B cell (primary cell): ENCODE measurements around the gene AREG. TPM values are rescaled to one million over a fixed set of nuclear protein-coding genes. Genes with fewer than 3 reads are reported as not detected.

Experiments used
- ATAC-seq: fragments of 200-7000 bp; cut with Tn5 transposase; one replicate; pipeline ENCODE4 v1.10.0; 2021; ENCODE audit warnings: low read depth, mild to moderate bottlenecking, moderate number of reproducible peaks, moderate library complexity
- CTCF ChIA-PET: fragments of 350-600 bp; sonication (Branson Sonifier 250); formaldehyde crosslinking; loops from one replicate; lab custom pipeline; 2021; ENCODE audit warnings: antibody characterized with exemption, inconsistent platforms; lab: Charles Lee
- POLR2A ChIA-PET: fragments of 350-600 bp; sonication (Branson Sonifier 250); formaldehyde crosslinking; loops from one replicate; lab custom pipeline; 2021; ENCODE audit warnings: antibody characterized with exemption; lab: Charles Lee
- DNase-seq: peaks from one replicate; pipeline ENCODE4 v3.0.0; 2013
- H2AFZ ChIP-seq: 2 replicates; pipeline ENCODE4 v1.6.1; 2012; ENCODE audit warnings: mild to moderate bottlenecking, low read depth, low read length; ENCODE audit not compliant: insufficient read depth, poor library complexity, severe bottlenecking
- H3K27ac ChIP-seq, 2 donors: 1 replicate in 1 of 2; 2 replicates in 1 of 2; pipeline ENCODE4 v1.5.1; 2012 to 2013; ENCODE audit warnings: low read length in 2 of 2, mild to moderate bottlenecking in 2 of 2, moderate library complexity in 1 of 2
- H3K27me3 ChIP-seq, 4 experiments: fragments of 200-600 bp in 1 of 4; sonication (generic) in 1 of 4; replicated peaks in 1 of 4; 1 replicate in 2 of 4; 2 replicates in 2 of 4; pipeline versions ENCODE4 v1.6.1 to v1.7.0; 2013 to 2016; ENCODE audit warnings: low read length in 3 of 4, mild to moderate bottlenecking in 2 of 4, mixed read lengths in 1 of 4, moderate library complexity in 1 of 4; ENCODE audit not compliant: insufficient read depth in 4 of 4, control insufficient read depth in 3 of 4; ENCODE audit errors: control extremely low read depth in 1 of 4
- H3K36me3 ChIP-seq, 2 experiments: replicated peaks in 1 of 2; 1 replicate in 1 of 2; 2 replicates in 1 of 2; pipeline versions ENCODE4 v1.6.1 to v1.7.1; 2013; ENCODE audit warnings: low read length in 1 of 2; ENCODE audit not compliant: insufficient read depth in 2 of 2, control insufficient read depth in 1 of 2; ENCODE audit errors: control extremely low read depth in 1 of 2, extremely low read depth in 1 of 2
- H3K4me1 ChIP-seq, 2 donors: fragments of 200-600 bp in 1 of 2; sonication (generic) in 1 of 2; 1 replicate in 1 of 2; 2 replicates in 1 of 2; pipeline versions ENCODE4 v1.5.1 to v1.6.1; 2013 to 2017; ENCODE audit warnings: low read length in 2 of 2; ENCODE audit not compliant: control insufficient read depth in 2 of 2, insufficient read depth in 2 of 2
- H3K4me2 ChIP-seq: replicated peaks from 2 replicates; pipeline ENCODE3; 2012; ENCODE audit warnings: mild to moderate bottlenecking, low read depth, low read length; ENCODE audit not compliant: poor library complexity, severe bottlenecking
- H3K4me3 ChIP-seq, 5 experiments: fragments of 200-600 bp in 1 of 5; sonication (generic) in 1 of 5; 1 replicate in 3 of 5; 2 replicates in 2 of 5; pipeline versions ENCODE4 v1.5.1 to v1.7.0; 2011 to 2016; ENCODE audit warnings: low read length in 4 of 5, mild to moderate bottlenecking in 4 of 5, low read depth in 2 of 5, control low read depth in 1 of 5, moderate library complexity in 1 of 5; ENCODE audit not compliant: insufficient read depth in 1 of 5; ENCODE audit errors: control extremely low read depth in 1 of 5, extremely low read depth in 1 of 5
- H3K79me2 ChIP-seq: fragments of 200-600 bp; sonication (generic); one replicate; pipeline ENCODE4 v1.6.0; 2016; ENCODE audit warnings: low read length; ENCODE audit not compliant: control insufficient read depth, insufficient read depth
- H3K9ac ChIP-seq: fragments of 200-600 bp; sonication (generic); 2 replicates; pipeline ENCODE4 v1.6.1; 2017; ENCODE audit warnings: mild to moderate bottlenecking, low read length, moderate library complexity
- H3K9me3 ChIP-seq, 3 donors: one replicate each; pipeline versions ENCODE4 v1.6.1 to v1.7.1; 2013; ENCODE audit warnings: low read length in 2 of 3; ENCODE audit not compliant: control insufficient read depth in 2 of 3, insufficient read depth in 1 of 3; ENCODE audit errors: control extremely low read depth in 1 of 3
- H4K20me1 ChIP-seq: 2 replicates; pipeline ENCODE4 v1.6.0; 2012; ENCODE audit warnings: mild to moderate bottlenecking, low read length; ENCODE audit not compliant: insufficient read depth, control insufficient read depth, poor library complexity, severe bottlenecking
- H3K27ac Mint-ChIP-seq: one replicate; pipeline ENCODE4 v1.8.0; 2021; ENCODE audit warnings: mixed read lengths
- H3K27me3 Mint-ChIP-seq: one replicate; pipeline ENCODE4 v1.8.0; 2021; ENCODE audit warnings: mixed read lengths
- H3K4me1 Mint-ChIP-seq: one replicate; pipeline ENCODE4 v1.8.0; 2021; ENCODE audit warnings: mixed read lengths
- H3K4me3 Mint-ChIP-seq: one replicate; pipeline ENCODE4 v1.8.0; 2021; ENCODE audit warnings: mixed read lengths
- H3K9me3 Mint-ChIP-seq: one replicate; pipeline ENCODE4 v1.8.0; 2022; ENCODE audit warnings: mixed read lengths; ENCODE audit not compliant: insufficient read depth
- CTCF ChIP-seq: fragments of 200-600 bp; IDR thresholded peaks from one replicate; pipeline ENCODE4 v1.8.0; 2022; ENCODE audit warnings: antibody characterized with exemption, mild to moderate bottlenecking
- EZH2 ChIP-seq: IDR thresholded peaks from 2 replicates; pipeline ENCODE4 v1.6.1; 2012; ENCODE audit warnings: borderline replicate concordance, low read depth, mild to moderate bottlenecking, moderate library complexity, low read length; ENCODE audit not compliant: insufficient read depth, poor library complexity, severe bottlenecking
- WGBS: methylation state at CpG from one replicate; pipeline ENCODE4 v1.1.5; 2013; ENCODE audit warnings: missing lambda C conversion rate; ENCODE audit not compliant: insufficient coverage; 5-methylcytosine and 5-hydroxymethylcytosine counted together
- intact Hi-C: fragments of 100-400 bp; cut with micrococcal nuclease; formaldehyde crosslinking; loops from one replicate; pipeline ENCODE4 v1.10.0; 2022
- polyA plus RNA-seq: library from polyadenylated mRNA; depleted of rRNA; stranded (reverse); fragments of >200 nt; gene quantifications from 2 replicates; pipeline ENCODE4 v1.2.3, GENCODE V29; 2012
- total RNA-seq, 2 donors: library from RNA; stranded (reverse); fragments of 120-200 nt in 1 of 2; gene quantifications; 1 replicate in 1 of 2; 2 replicates in 1 of 2; pipeline versions ENCODE4 v1.2.3 to v1.2.4, GENCODE V29; 2013 to 2022

AREG gene
- total and polyA plus RNA-seq, 2 donors (not counting 1 experiment from before 2014, with no cell fraction given) = 4.6 to 47.1 TPM

GRCh38 chr4:74453829-74454742, 9.2 kb downstream of the AREG start:
- TF ChIP-seq CTCF (no peak), EZH2 (no peak)
- intact Hi-C loops = no loop called here
- Histone ChIP-seq H3K9ac (no peak overlapping the region), H3K4me3 (no peak overlapping the region), H3K36me3 (no peaks in the 10 kb centered on the region), H3K27me3 (no peaks in the 10 kb centered on the region), H3K4me1 (no peaks in the 10 kb centered on the region), H2AFZ (no peak overlapping the region), H3K4me2 (no peak overlapping the region), H3K79me2 (no peaks in the 10 kb centered on the region), H3K27ac (no peak overlapping the region), H4K20me1 (no peaks in the 10 kb centered on the region), H3K9me3 (no peaks in the 10 kb centered on the region)
- Mint-ChIP-seq H3K4me3 (no peak overlapping the region), H3K4me1 (no peaks in the 10 kb centered on the region), H3K9me3 (no peaks in the 10 kb centered on the region), H3K27ac (no peak overlapping the region), H3K27me3 (peaks cover 9% of the 10 kb centered on the region)
- WGBS = no CpG with 5 or more reads among the region's 6 CpGs
- CTCF ChIA-PET = interaction anchor here (0.7 kb wide), 1 partner anchor 75 kb away, joined by 3 read pairs; no protein-coding TSS in a partner anchor
- DNase-seq (no peak), ATAC-seq (no peak)
- POLR2A ChIA-PET = no interaction called here
